SH-SY5Y (cell line): ENCODE data around the gene AKAP7.

Source experiments
- GATA2 ChIP-seq: IDR thresholded peaks from 2 replicates; pipeline ENCODE4 v1.6.1; 2011; ENCODE audit warnings: mild to moderate bottlenecking, low read depth, low read length
- GATA3 ChIP-seq: IDR thresholded peaks from 2 replicates; pipeline ENCODE4 v1.6.1; 2011; ENCODE audit warnings: low read depth, mild to moderate bottlenecking, low read length, moderate library complexity

The AKAP7 gene

DNA sequence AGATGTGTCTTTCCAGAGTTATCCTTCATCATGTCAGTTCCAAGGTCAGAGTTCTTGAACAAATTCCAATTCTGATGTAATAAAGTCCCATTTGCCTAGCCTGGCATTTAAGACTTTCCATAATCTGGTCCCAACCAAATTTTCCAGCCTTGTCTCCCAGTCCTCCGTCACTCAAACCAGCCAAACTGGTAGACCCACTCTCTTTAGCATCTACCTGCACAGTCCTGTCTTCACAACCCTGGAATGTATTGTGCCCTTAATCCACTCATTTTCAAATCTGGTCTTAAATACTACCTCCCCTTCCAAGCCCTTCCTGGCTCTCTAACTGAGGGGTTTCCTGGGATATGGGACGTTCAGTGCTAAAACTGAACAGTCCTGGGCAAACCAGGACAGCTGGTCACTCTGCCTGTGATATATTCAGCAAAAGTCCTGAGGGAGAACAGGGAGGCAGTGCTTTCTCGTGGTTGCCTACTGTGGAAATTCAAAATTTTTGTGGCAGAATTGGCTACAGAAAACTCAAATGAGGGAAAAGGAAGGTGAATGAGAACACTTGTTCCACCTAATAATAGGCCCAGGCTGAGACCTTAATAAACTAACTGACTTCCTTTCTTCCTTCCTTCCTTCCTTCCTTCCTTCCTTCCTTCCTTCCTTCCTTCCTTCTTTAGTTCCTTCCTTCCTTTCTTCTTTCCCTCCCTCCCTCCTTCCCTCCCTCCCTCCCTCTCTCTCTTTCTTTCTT, 10.8 kb upstream of the AKAP7 start:
- no peak for TF ChIP-seq GATA2
- no peak for TF ChIP-seq GATA3

GRCh38 chr6:131125431-131125830, 9.8 kb upstream of the AKAP7 start:
- TF ChIP-seq GATA3 (no peak), GATA2 (no peak)

DNA sequence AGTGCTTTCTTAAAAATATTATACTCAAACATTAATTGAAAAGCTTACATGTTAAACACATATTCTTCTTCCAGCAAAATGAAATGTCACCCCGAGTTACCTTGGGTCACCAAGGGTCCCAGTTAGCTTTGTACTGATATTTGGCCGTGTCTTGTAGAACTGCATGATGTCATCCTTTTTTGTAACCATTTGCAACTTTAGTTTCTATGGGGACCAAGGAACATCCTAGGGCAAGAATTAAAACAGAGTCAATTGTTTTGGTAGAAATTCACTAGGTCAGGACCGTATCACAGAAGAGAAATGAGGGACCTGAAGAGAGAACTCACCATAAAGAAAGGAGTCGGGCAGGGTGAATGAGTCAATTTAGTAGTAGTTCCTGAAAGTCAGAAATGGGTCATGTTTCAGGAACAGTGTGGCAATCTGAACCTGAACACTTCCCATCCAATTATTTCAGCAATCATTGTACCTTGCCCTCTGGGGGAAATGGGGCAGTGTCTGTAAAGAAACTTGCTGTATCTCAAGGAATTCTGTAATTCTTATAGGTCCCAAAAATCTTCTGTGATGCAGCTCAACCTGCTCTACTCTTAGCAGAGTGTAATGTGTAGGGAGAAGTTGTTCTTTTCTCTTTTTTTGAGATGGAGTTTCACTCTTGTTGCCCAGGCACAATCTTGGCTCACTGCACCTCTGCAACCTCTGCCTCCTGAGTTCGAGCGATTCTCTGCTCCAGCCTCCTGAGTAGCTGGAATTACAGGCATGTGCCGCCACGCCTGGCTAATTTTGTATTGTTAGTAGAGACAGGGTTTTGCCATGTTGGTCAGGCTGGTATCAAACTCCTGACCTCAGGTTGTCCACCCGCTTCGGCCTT, 5.3 kb upstream of the AKAP7 start:
- TF ChIP-seq GATA2, result no peak
- TF ChIP-seq GATA3, result no peak

DNA sequence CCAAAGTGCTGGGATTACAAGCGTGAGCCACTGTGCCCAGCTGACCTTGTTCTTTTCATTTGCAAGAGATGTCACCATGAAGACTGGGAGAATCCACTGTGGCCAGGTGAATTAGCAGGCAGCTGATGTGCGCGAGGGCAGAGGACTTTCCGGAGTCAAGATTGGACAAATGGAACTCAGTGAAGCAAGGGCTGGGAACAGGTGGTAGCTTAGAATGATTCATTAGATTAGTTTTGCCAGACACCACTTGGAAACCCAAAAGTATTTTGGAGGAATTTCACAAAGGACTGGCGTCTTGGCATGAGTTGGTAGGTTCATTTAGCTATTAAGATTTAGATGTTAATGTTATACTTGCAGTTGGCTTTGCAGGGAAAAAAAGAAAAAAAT, 4.7 kb upstream of the AKAP7 start:
- TF ChIP-seq GATA3 (no peak), GATA2 (no peak)

DNA sequence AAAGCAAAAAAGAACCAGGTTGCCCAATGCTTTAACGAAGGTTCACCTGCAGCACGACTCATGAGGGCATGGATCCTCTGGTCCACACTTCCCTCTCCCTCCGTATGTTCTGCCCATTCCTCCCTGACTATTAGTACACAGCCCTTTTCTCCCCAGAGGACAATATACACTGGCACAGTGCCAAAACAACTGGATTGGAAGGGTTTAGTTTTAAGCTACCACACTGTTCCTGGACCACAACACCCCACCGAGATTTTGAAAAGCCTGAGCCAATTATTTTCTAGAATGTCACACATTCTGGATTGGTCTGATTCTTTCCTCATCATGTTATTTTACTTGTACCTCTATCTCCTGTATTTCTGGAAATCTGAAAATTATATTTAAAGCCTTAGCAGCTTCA, 2.9 kb upstream of the AKAP7 start:
- TF ChIP-seq GATA3 (no peak), GATA2 (no peak)

GRCh38 chr6:131134220-131134979, 867 bp upstream of the AKAP7 start:
- TF ChIP-seq GATA2 (no peak), GATA3 (no peak)

- no peak for TF ChIP-seq GATA2
- TF ChIP-seq GATA3, result no peak
Observed at GRCh38 chr6:131134980-131135243, 355 bp upstream of the AKAP7 start.

DNA sequence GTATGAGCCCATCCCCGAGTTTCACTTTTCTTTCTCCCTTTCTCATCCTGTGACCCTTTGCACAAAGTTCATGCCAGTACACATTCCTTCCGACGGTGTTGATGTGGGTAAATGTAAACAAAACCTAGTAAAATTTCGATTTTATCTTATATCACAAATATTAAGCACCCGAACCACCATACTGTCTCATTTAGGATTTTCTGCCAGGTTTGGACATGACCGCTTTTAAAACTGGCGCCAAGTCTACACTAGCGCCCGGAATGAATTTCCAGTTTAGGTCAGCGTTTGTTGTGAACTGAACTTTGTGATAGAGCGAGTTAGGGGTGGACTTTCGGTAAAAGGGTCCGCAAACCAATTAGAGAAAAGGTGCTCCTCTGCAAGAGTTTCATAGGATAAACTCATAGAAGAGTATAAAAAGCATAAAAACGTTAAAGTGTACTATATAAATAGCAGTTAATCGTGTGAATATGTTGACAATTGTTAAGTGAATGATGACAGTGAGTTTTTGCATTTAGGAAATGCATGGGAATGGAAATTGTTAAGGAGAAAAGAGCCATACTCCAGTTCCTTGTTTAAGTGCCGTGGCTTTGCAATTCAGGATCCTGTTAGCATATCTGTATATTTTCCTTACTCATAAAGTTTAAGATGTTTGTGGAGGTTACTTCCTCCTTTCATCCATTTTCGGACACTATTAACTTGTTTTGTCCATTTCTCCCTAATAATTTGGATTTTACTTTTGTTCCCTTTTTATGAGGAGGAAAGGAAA, 937 bp downstream of the AKAP7 start:
- TF ChIP-seq GATA3 (no peak), GATA2 (no peak)

DNA sequence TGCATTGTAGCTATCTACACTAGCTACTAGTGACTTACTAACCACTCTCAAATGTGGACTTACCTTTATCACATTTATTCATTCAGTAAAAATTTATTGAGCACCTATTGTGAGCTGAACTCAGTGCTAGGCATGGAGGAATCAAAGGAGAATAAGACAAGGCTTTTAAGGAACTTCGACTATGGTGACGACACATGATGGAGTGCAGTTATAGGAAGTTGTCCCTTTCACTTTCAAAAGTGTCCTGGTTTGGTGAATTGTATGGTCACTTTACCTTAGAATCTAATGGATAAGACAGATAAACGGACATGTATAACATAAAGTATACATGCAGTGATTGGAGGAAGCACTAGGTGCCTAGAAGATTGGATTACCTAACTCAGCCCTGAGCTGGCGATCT, 4.3 kb downstream of the AKAP7 start:
- TF ChIP-seq GATA2 (no peak), GATA3 (no peak)

- TF ChIP-seq GATA2 (no peak), GATA3 (no peak)
Observed at GRCh38 chr6:131143319-131143718, 8.1 kb downstream of the AKAP7 start.

DNA sequence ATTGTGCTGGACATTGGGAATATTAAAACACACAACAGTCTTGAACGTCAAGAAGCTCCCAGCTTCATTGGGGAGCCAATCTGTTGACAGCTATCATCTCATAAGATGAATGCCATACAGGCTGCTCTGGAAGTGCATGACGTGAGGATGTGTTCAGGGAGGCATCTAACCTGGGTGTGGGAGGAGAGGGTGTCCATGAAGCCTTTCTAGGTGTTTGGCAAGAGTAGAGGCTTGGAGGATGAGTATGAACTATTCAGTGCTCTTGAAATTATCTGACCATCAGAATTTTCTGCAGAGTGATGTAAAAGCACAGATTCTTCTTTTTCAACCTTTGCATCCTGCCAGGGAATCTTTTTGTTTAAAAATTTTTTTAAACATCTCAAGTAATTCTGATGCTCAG, 11.6 kb downstream of the AKAP7 start:
- TF ChIP-seq GATA2, result no peak
- TF ChIP-seq GATA3, result no peak

DNA sequence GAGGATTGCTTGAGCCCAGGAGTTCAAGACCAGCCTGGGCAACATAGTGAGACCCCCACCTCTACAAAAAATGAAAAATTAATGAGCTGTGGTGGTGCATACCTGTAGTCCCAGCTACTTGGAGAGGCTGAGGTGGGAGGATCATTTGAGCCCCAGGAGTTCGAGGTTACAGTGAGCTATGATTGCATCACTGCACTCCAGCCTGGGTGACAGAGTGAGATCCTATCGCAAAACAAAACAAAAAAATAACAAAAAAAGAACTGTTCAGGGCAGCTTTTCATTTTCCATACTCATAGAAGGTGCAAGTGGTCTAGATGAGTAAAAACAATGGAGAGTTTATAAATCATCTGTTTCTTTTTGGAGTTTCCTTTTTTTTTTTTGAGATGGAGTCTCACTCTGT, 21.1 kb downstream of the AKAP7 start:
- no peak for TF ChIP-seq GATA2
- TF ChIP-seq GATA3, result no peak

DNA sequence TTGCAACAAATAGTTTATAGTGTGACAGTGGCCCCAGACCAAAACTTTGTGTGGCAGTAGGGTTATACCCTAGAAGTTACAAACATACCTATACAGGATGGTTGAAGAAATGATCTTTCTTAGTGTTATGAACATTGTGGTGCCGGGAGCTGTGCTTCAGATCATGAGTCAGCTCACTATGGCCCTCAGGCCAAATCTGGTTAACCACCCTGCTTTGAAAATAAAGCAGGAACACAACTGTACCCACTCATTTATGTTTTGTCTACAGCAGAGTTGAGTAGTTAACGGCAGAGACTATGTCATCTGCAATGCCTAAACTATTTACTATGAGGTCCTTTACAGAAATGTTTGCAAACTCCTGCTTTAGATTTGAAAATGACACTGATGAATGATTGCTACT, 24.3 kb downstream of the AKAP7 start:
- no peak for TF ChIP-seq GATA2
- no peak for TF ChIP-seq GATA3

- TF ChIP-seq GATA2, result no peak
- TF ChIP-seq GATA3, result no peak
Observed at GRCh38 chr6:131160254-131160758, 25.0 kb downstream of the AKAP7 start.
